Lower lobe of right lung (tissue), 2 donors: Measurements from ENCODE around the gene TBC1D2. TPM values are rescaled to one million over a fixed set of nuclear protein-coding genes. Genes with fewer than 3 reads are reported as not detected.

Experiments
- ATAC-seq, 2 donors: fragments of 200-7000 bp; cut with Tn5 transposase; one replicate each; pipeline ENCODE4 v1.9.1; 2020 to 2022; ENCODE audit warnings: mild to moderate bottlenecking in 2 of 2, moderate library complexity in 2 of 2
- DNase-seq: peaks from one replicate; pipeline ENCODE4 v3.0.0-alpha.2; 2020
- H3K27ac ChIP-seq: fragments of 200-600 bp; one replicate; pipeline ENCODE4 v1.8.0; 2022
- H3K27me3 ChIP-seq: fragments of 200-600 bp; one replicate; pipeline ENCODE4 v1.8.0; 2022; ENCODE audit warnings: low read depth
- H3K36me3 ChIP-seq: fragments of 200-600 bp; one replicate; pipeline ENCODE4 v1.8.0; 2022; ENCODE audit warnings: mild to moderate bottlenecking
- H3K4me1 ChIP-seq: fragments of 200-600 bp; one replicate; pipeline ENCODE4 v1.8.0; 2022
- H3K4me3 ChIP-seq: fragments of 200-600 bp; one replicate; pipeline ENCODE4 v1.8.0; 2022; ENCODE audit warnings: mild to moderate bottlenecking
- H3K9me3 ChIP-seq: fragments of 200-600 bp; one replicate; pipeline ENCODE4 v1.8.0; 2022
- CTCF ChIP-seq: fragments of 200-600 bp; IDR thresholded peaks from one replicate; pipeline ENCODE4 v1.8.0; 2022; ENCODE audit warnings: antibody characterized with exemption, mild to moderate bottlenecking
- intact Hi-C: fragments of 100-400 bp; cut with DNase I; formaldehyde crosslinking; loops from one replicate; pipeline ENCODE4 v1.11.0; 2022
- total RNA-seq: library from RNA; stranded (reverse); fragmentation: NEBNext Ultra II Directional; extraction: Animal tissue kit (Norgen Biotek cat#: 25700); gene quantifications from one replicate; pipeline ENCODE4 v1.2.1, GENCODE V29; 2021
- donor health status: DM: no; HTN: yes; CAD: no; lungs with severe emphysema.

Gene TBC1D2
- total RNA-seq, 1 donor from 2014 or later, result 64.3 TPM

GRCh38 chr9:98202252-98202651 is 53.2 kb downstream of the TBC1D2 start:
- H3K9me3 ChIP-seq, result no peaks in the 10 kb centered on the region
- ATAC-seq (no peak), DNase-seq (no peak)
- H3K27me3 ChIP-seq, result no peaks in the 10 kb centered on the region
- H3K4me3 ChIP-seq, result no peak overlapping the region
- no peak overlapping the region for H3K27ac ChIP-seq
- intact Hi-C loops, result loop anchor here (10.0 kb wide), 1 partner anchor 63 kb away; no protein-coding TSS in a partner anchor
- H3K36me3 ChIP-seq, result peaks cover 87% of the 10 kb centered on the region
- TF ChIP-seq CTCF, result no peak
- peaks cover 8% of the 10 kb centered on the region for H3K4me1 ChIP-seq

- DNase-seq (no peak), ATAC-seq (no peak)
- Histone ChIP-seq H3K27ac (no peak overlapping the region), H3K4me3 (no peak overlapping the region), H3K36me3 (peaks cover 81% of the 10 kb centered on the region), H3K4me1 (peaks cover 8% of the 10 kb centered on the region), H3K27me3 (no peaks in the 10 kb centered on the region), H3K9me3 (no peaks in the 10 kb centered on the region)
- TF ChIP-seq CTCF, result no peak
- intact Hi-C loops, result loop anchor here (10.0 kb wide), 1 partner anchor 63 kb away; no protein-coding TSS in a partner anchor
These were observed 53.7 kb downstream of the TBC1D2 start for GRCh38 chr9:98201749-98202148.

- peaks cover 77% of the 10 kb centered on the region for H3K36me3 ChIP-seq
- no peaks in the 10 kb centered on the region for H3K27me3 ChIP-seq
- H3K4me3 ChIP-seq, result no peak overlapping the region
- no peaks in the 10 kb centered on the region for H3K9me3 ChIP-seq
- peaks cover 7% of the 10 kb centered on the region for H3K4me1 ChIP-seq
- no peak for ATAC-seq
- intact Hi-C loops, result loop anchor here (10.0 kb wide), 1 partner anchor 64 kb away; no protein-coding TSS in a partner anchor
- no peak for TF ChIP-seq CTCF
- H3K27ac ChIP-seq, result no peak overlapping the region
- DNase-seq, result no peak
These were observed 54.3 kb downstream of the TBC1D2 start for GRCh38 chr9:98201102-98201501.

- Histone ChIP-seq H3K9me3 (no peaks in the 10 kb centered on the region), H3K27ac (no peak overlapping the region), H3K36me3 (peaks cover 67% of the 10 kb centered on the region), H3K27me3 (no peaks in the 10 kb centered on the region), H3K4me3 (no peak overlapping the region), H3K4me1 (no peaks in the 10 kb centered on the region)
- ATAC-seq (no peak), DNase-seq (no peak)
- intact Hi-C loops, result loop anchor here (10.0 kb wide), 1 partner anchor 65 kb away; no protein-coding TSS in a partner anchor
- TF ChIP-seq CTCF, result no peak
These were observed 55.9 kb downstream of the TBC1D2 start for GRCh38 chr9:98199388-98200033.

- no peak for ATAC-seq
- DNase-seq, result no peak
- no peak for TF ChIP-seq CTCF
- no peak overlapping the region for H3K4me3 ChIP-seq
- no peaks in the 10 kb centered on the region for H3K27me3 ChIP-seq
- no peaks in the 10 kb centered on the region for H3K9me3 ChIP-seq
- peaks cover 9% of the 10 kb centered on the region for H3K4me1 ChIP-seq
- peaks cover 31% of the 10 kb centered on the region for H3K36me3 ChIP-seq
- no peak overlapping the region for H3K27ac ChIP-seq
- intact Hi-C loops, result no loop called here
These were observed 59.8 kb downstream of the TBC1D2 start for GRCh38 chr9:98195671-98196070.
